IPS-20b (cell line): ENCODE measurements around the gene PITPNC1.
A peak's percentile ranks its signal among the peaks of the same experiment; 100 is the strongest.

Source experiments
- H3K27ac ChIP-seq: one replicate; pipeline ENCODE4 v1.5.1; 2013; ENCODE audit warnings: low read length
- H3K27me3 ChIP-seq: 2 replicates; pipeline ENCODE4 v1.6.1; 2013; ENCODE audit warnings: mild to moderate bottlenecking, low read length, inconsistent platforms; ENCODE audit not compliant: insufficient read depth
- H3K36me3 ChIP-seq: 2 replicates; pipeline ENCODE4 v1.6.1; 2013; ENCODE audit warnings: low read depth, mild to moderate bottlenecking, inconsistent platforms, low read length, moderate library complexity; ENCODE audit not compliant: insufficient read depth
- H3K4me1 ChIP-seq: 2 replicates; pipeline ENCODE4 v1.6.1; 2013; ENCODE audit warnings: mild to moderate bottlenecking, control low read depth, inconsistent platforms, low read length, moderate library complexity; ENCODE audit not compliant: insufficient read depth
- H3K4me3 ChIP-seq: 2 replicates; pipeline ENCODE4 v1.5.1; 2013; ENCODE audit warnings: mild to moderate bottlenecking, low read length, inconsistent platforms
- H3K9ac ChIP-seq: 2 replicates; pipeline ENCODE4 v1.6.1; 2013; ENCODE audit warnings: low read depth, mild to moderate bottlenecking, inconsistent platforms, low read length, moderate library complexity
- H3K9me3 ChIP-seq: 2 replicates; pipeline ENCODE4 v1.6.1; 2013; ENCODE audit warnings: mild to moderate bottlenecking, low read depth, low read length, inconsistent platforms; ENCODE audit not compliant: insufficient read depth

The PITPNC1 gene

GRCh38 chr17:67499685-67500084 lies 122.6 kb downstream of the PITPNC1 start:
- Histone ChIP-seq H3K4me3 (no peak overlapping the region), H3K27me3 (no peaks in the 10 kb centered on the region), H3K36me3 (no peaks in the 10 kb centered on the region), H3K9me3 (no peaks in the 10 kb centered on the region), H3K9ac (no peak overlapping the region), H3K27ac (no peak overlapping the region), H3K4me1 (peaks cover 19% of the 10 kb centered on the region)

GRCh38 chr17:67500261-67500660 lies 123.2 kb downstream of the PITPNC1 start:
- no peaks in the 10 kb centered on the region for H3K27me3 ChIP-seq
- peaks cover 19% of the 10 kb centered on the region for H3K4me1 ChIP-seq
- H3K4me3 ChIP-seq: no peak overlapping the region
- H3K27ac ChIP-seq: no peak overlapping the region
- no peak overlapping the region for H3K9ac ChIP-seq
- no peaks in the 10 kb centered on the region for H3K9me3 ChIP-seq
- no peaks in the 10 kb centered on the region for H3K36me3 ChIP-seq

- no peak overlapping the region for H3K9ac ChIP-seq
- H3K4me3 ChIP-seq: no peak overlapping the region
- no peaks in the 10 kb centered on the region for H3K27me3 ChIP-seq
- peaks cover 19% of the 10 kb centered on the region for H3K4me1 ChIP-seq
- H3K27ac ChIP-seq: no peak overlapping the region
- H3K36me3 ChIP-seq: no peaks in the 10 kb centered on the region
- no peaks in the 10 kb centered on the region for H3K9me3 ChIP-seq
Measured at GRCh38 chr17:67500677-67501300, 123.7 kb downstream of the PITPNC1 start.

- H3K36me3 ChIP-seq: no peaks in the 10 kb centered on the region
- H3K9me3 ChIP-seq: no peaks in the 10 kb centered on the region
- H3K9ac ChIP-seq: no peak overlapping the region
- peaks cover 22% of the 10 kb centered on the region for H3K4me1 ChIP-seq
- H3K27ac ChIP-seq: no peak overlapping the region
- H3K4me3 ChIP-seq: 0 out of 2 replicates have a peak overlapping the region, but pooled peaks have one; percentile 21
- H3K27me3 ChIP-seq: no peaks in the 10 kb centered on the region
Measured at GRCh38 chr17:67502151-67502550, 125.1 kb downstream of the PITPNC1 start.

GRCh38 chr17:67503184-67503583 lies 126.1 kb downstream of the PITPNC1 start:
- Histone ChIP-seq H3K9ac (no peak overlapping the region), H3K27ac (no peak overlapping the region)

GRCh38 chr17:67503739-67504138 lies 126.7 kb downstream of the PITPNC1 start:
- peaks cover 22% of the 10 kb centered on the region for H3K4me1 ChIP-seq
- H3K27ac ChIP-seq: no peak overlapping the region
- no peaks in the 10 kb centered on the region; the same call in 1 of the 2 replicates for H3K9me3 ChIP-seq
- no peaks in the 10 kb centered on the region for H3K36me3 ChIP-seq
- H3K9ac ChIP-seq: no peak overlapping the region
- no peak overlapping the region for H3K4me3 ChIP-seq
- H3K27me3 ChIP-seq: no peaks in the 10 kb centered on the region

More at GRCh38 chr17:67503184-67503583, 126.1 kb downstream of the PITPNC1 start:
- Histone ChIP-seq H3K4me1 (peaks cover 22% of the 10 kb centered on the region), H3K36me3 (no peaks in the 10 kb centered on the region), H3K9me3 (no peaks in the 10 kb centered on the region; the same call in 1 of the 2 replicates), H3K4me3 (no peak overlapping the region), H3K27me3 (no peaks in the 10 kb centered on the region)

- Histone ChIP-seq H3K4me1 (peaks cover 22% of the 10 kb centered on the region), H3K27me3 (no peaks in the 10 kb centered on the region), H3K9me3 (no peaks in the 10 kb centered on the region; the same call in 1 of the 2 replicates), H3K9ac (no peak overlapping the region), H3K36me3 (no peaks in the 10 kb centered on the region), H3K27ac (no peak overlapping the region), H3K4me3 (no peak overlapping the region)
Measured at GRCh38 chr17:67504182-67504581, 127.1 kb downstream of the PITPNC1 start.

- no peak overlapping the region for H3K4me3 ChIP-seq
- no peak overlapping the region for H3K9ac ChIP-seq
- no peaks in the 10 kb centered on the region for H3K27me3 ChIP-seq
- no peaks in the 10 kb centered on the region for H3K36me3 ChIP-seq
- H3K4me1 ChIP-seq: peaks cover 26% of the 10 kb centered on the region
- H3K27ac ChIP-seq: no peak overlapping the region
- no peaks in the 10 kb centered on the region; the same call in 1 of the 2 replicates for H3K9me3 ChIP-seq
Measured at GRCh38 chr17:67506966-67507365, 129.9 kb downstream of the PITPNC1 start.

- Histone ChIP-seq H3K36me3 (no peaks in the 10 kb centered on the region), H3K9me3 (no peaks in the 10 kb centered on the region; the same call in 1 of the 2 replicates), H3K27ac (no peak overlapping the region), H3K4me3 (no peak overlapping the region), H3K9ac (no peak overlapping the region), H3K4me1 (peaks cover 10% of the 10 kb centered on the region; the same call in 1 of the 2 replicates), H3K27me3 (no peaks in the 10 kb centered on the region)
Measured at GRCh38 chr17:67509390-67510287, 132.6 kb downstream of the PITPNC1 start.

- H3K36me3 ChIP-seq: no peaks in the 10 kb centered on the region
- H3K4me3 ChIP-seq: no peak overlapping the region
- no peak overlapping the region for H3K27ac ChIP-seq
- no peaks in the 10 kb centered on the region; the same call in 1 of the 2 replicates for H3K9me3 ChIP-seq
- no peaks in the 10 kb centered on the region for H3K27me3 ChIP-seq
- peaks cover 20% of the 10 kb centered on the region; the same call in 1 of the 2 replicates for H3K4me1 ChIP-seq
- H3K9ac ChIP-seq: no peak overlapping the region
Measured at GRCh38 chr17:67511012-67511411, 133.9 kb downstream of the PITPNC1 start.

- H3K27me3 ChIP-seq: no peaks in the 10 kb centered on the region
- H3K4me3 ChIP-seq: no peak overlapping the region
- H3K27ac ChIP-seq: no peak overlapping the region
- peaks cover 22% of the 10 kb centered on the region; the same call in 1 of the 2 replicates for H3K4me1 ChIP-seq
- H3K9me3 ChIP-seq: no peaks in the 10 kb centered on the region; the same call in 1 of the 2 replicates
- no peaks in the 10 kb centered on the region for H3K36me3 ChIP-seq
- H3K9ac ChIP-seq: no peak overlapping the region
Measured at GRCh38 chr17:67511804-67512203, 134.7 kb downstream of the PITPNC1 start.
